HepG2 (cell line): ENCODE results near the gene PHKB. TPM values are rescaled to one million over a fixed set of nuclear protein-coding genes. Genes with fewer than 3 reads are reported as not detected.

ENCODE experiments used
- ATAC-seq: fragments of 200-7000 bp; cut with Tn5 transposase; 3 replicates; pipeline ENCODE4 v1.9.1; 2020; ENCODE audit warnings: mild to moderate bottlenecking, moderate library complexity
- BruUV-seq: library from RNA; stranded (reverse); fragments of 400-500 nt; replicated peaks from 2 replicates; lab custom pipeline; 2021; lab: Mats Ljungman, UMichigan
- CTCF ChIA-PET: fragments of 300-600 bp; formaldehyde crosslinking; extraction: SDS; loops from one replicate; lab custom pipeline; 2021; ENCODE audit warnings: low total read pairs, inconsistent platforms, low intra/inter-chr PET ratio; lab: Yijun Ruan, JAX
- POLR2A ChIA-PET: fragments of 350-600 bp; sonication (Branson Sonifier 250); formaldehyde crosslinking; loops from one replicate; lab custom pipeline; 2020; ENCODE audit warnings: antibody characterized with exemption, inconsistent platforms; lab: Yijun Ruan, JAX
- DNase-seq: peaks from one replicate; pipeline ENCODE4 v3.0.0-alpha.2; 2015; ENCODE audit warnings: low spot score
- FAIRE-seq: peaks from 3 replicates; lab custom pipeline; 2011; peaks lifted over from hg19 to GRCh38; lab: Jason Lieb, UNC
- H2AFZ ChIP-seq: one replicate; pipeline ENCODE4 v1.6.1; 2011; ENCODE audit warnings: low read length, inconsistent platforms
- H3K27ac ChIP-seq: fragments of 300-600 bp; 3 replicates; pipeline ENCODE4 v1.8.0; 2011; ENCODE audit warnings: mixed run types, mild to moderate bottlenecking, mixed read lengths, low read length, inconsistent platforms; ENCODE audit not compliant: insufficient read depth; ENCODE audit errors: extremely low read length
- H3K27me3 ChIP-seq, 2 experiments: fragments of 200-600 bp in 1 of 2; 2 replicates in 1 of 2; 3 replicates in 1 of 2; pipeline versions ENCODE4 v1.6.0 to v1.8.0; 2011; ENCODE audit warnings: low read length in 2 of 2, mild to moderate bottlenecking in 2 of 2, moderate library complexity in 2 of 2, inconsistent platforms in 1 of 2; ENCODE audit not compliant: insufficient read depth in 2 of 2, control insufficient read depth in 1 of 2
- H3K36me3 ChIP-seq, 2 experiments: fragments of 200-600 bp in 1 of 2; replicated peaks in 1 of 2; 2 replicates in 1 of 2; 3 replicates in 1 of 2; pipeline versions ENCODE4 v1.5.1 to v1.8.0; 2011; ENCODE audit warnings: low read length in 2 of 2, inconsistent platforms in 1 of 2; ENCODE audit not compliant: insufficient read depth in 2 of 2, control insufficient read depth in 1 of 2
- H3K4me1 ChIP-seq: 2 replicates; pipeline ENCODE4 v1.5.1; 2012; ENCODE audit warnings: low read length, inconsistent platforms; ENCODE audit not compliant: insufficient read depth
- H3K4me2 ChIP-seq: 2 replicates; pipeline ENCODE4 v1.6.0; 2011; ENCODE audit warnings: low read depth, low read length, inconsistent platforms
- H3K4me3 ChIP-seq, 3 experiments: fragments of 200-600 bp in 1 of 3; sonication (generic), shearing (Covaris generic) in 1 of 3; replicated peaks in 1 of 3; 2 replicates each; pipeline ENCODE4 v1.5.1; 2011 to 2016; ENCODE audit warnings: low read length in 3 of 3, inconsistent platforms in 2 of 3, low read depth in 2 of 3, mild to moderate bottlenecking in 2 of 3, control low read depth in 1 of 3, mixed read lengths in 1 of 3; ENCODE audit not compliant: insufficient read depth in 1 of 3
- H3K79me2 ChIP-seq: one replicate; pipeline ENCODE4 v1.6.1; 2011; ENCODE audit warnings: low read length, inconsistent platforms; ENCODE audit not compliant: insufficient read depth
- H3K9ac ChIP-seq: 2 replicates; pipeline ENCODE4 v1.6.0; 2011; ENCODE audit warnings: mild to moderate bottlenecking, low read depth, low read length, inconsistent platforms; ENCODE audit not compliant: insufficient read depth
- H3K9me3 ChIP-seq: 2 replicates; pipeline ENCODE4 v1.5.1; 2012; ENCODE audit warnings: mild to moderate bottlenecking, low read length
- H4K20me1 ChIP-seq: 2 replicates; pipeline ENCODE4 v1.6.0; 2011; ENCODE audit warnings: inconsistent platforms, mild to moderate bottlenecking, low read length, moderate library complexity; ENCODE audit not compliant: insufficient read depth
- ATF7-NPFF ChIP-seq: sonication (generic); formaldehyde crosslinking; IDR thresholded peaks from 2 replicates; pipeline ENCODE4 v1.8.1; 2023; ENCODE audit warnings: mild to moderate bottlenecking, low read depth, missing genetic modification reagents, moderate library complexity
- ZBTB33 ChIP-seq: sonication (generic); formaldehyde crosslinking; IDR thresholded peaks from 2 replicates; pipeline ENCODE4 v1.4.0; 2020; ENCODE audit warnings: missing genetic modification reagents
- ZBTB40 ChIP-seq, 2 experiments: fragments of 450-650 bp in 1 of 2; sonication (generic) in 1 of 2; formaldehyde crosslinking in 1 of 2; IDR thresholded peaks; 2 replicates each; pipeline versions ENCODE4 v1.6.1 to v1.8.0; 2016 to 2022; ENCODE audit warnings: antibody characterized with exemption in 1 of 2, mild to moderate bottlenecking in 1 of 2, missing genetic modification reagents in 1 of 2
- ZNF615 ChIP-seq: sonication (generic); formaldehyde crosslinking; IDR thresholded peaks from 2 replicates; pipeline ENCODE4 v1.5.0; 2020; ENCODE audit warnings: mild to moderate bottlenecking, missing genetic modification reagents, borderline replicate concordance
- WGBS: methylation state at CpG from one replicate; pipeline ENCODE4 v1.1.6; 2017; ENCODE audit warnings: low lambda C conversion rate; 5-methylcytosine and 5-hydroxymethylcytosine counted together
- in situ Hi-C: cut with HindIII; loops from 2 replicates; pipeline ENCODE4 v1.10.0; 2017; ENCODE audit warnings: low pct_unique_long_range_greater_than_20kb; ENCODE audit not compliant: extremely low pct_ligation_motif_present
- intact Hi-C: fragments of 100-400 bp; cut with micrococcal nuclease; formaldehyde crosslinking; loops from one replicate; pipeline ENCODE4 v1.10.0; 2022; ENCODE audit not compliant: unreplicated experiment
- polyA plus RNA-seq, 8 experiments: library from polyadenylated mRNA; depleted of rRNA in 3 of 8; stranded (reverse) in 7 of 8; unstranded in 1 of 8; fragments of >200 nt; fragmentation: Illumina TruSeq in 4 of 8; extraction: Trizol in 4 of 8; gene quantifications; 2 replicates each; pipeline versions ENCODE4 v1.2.1 to v1.2.3, GENCODE V29; 2011 to 2016; ENCODE audit warnings: low read depth in 4 of 8, missing spikeins in 1 of 8, mixed read lengths in 1 of 8; ENCODE audit not compliant: insufficient read depth in 1 of 8
- total RNA-seq, 5 experiments: library from RNA; depleted of rRNA; stranded (reverse); fragments of >200 nt; fragmentation: Illumina TruSeq; extraction: Trizol; gene quantifications; 2 replicates each; pipeline ENCODE4 v1.2.3, GENCODE V29; 2016; ENCODE audit warnings: low read depth in 1 of 5

Gene PHKB
- total and polyA plus RNA-seq, 2 of the 13 experiments (the other 11 are each of a cell fraction or from before 2014, with no cell fraction given), result 66.0 to 80.8 TPM

GRCh38 chr16:47503936-47504335 is 42.8 kb downstream of the PHKB start (continued):
- TF ChIP-seq ZBTB40 (IDR thresholded peaks at IDR 0.05), result no peak
- TF ChIP-seq ZBTB40 (CRISPR knock-in tag; IDR thresholded peaks at IDR 0.05), result no peak

- CTCF ChIA-PET, result no interaction called here
- in situ Hi-C loops, result no loop called here
- POLR2A ChIA-PET, result no interaction called here
- H4K20me1 ChIP-seq, result no peaks in the 10 kb centered on the region
- no peak for DNase-seq
- no peak for ATAC-seq
- peaks cover 19% of the 10 kb centered on the region for H3K4me1 ChIP-seq
- TF ChIP-seq ZNF615 (CRISPR knock-in tag), result no peak
- peak; percentile 48; the same call in 1 of the 2 replicates for TF ChIP-seq ZBTB33 (CRISPR knock-in tag)
- TF ChIP-seq ATF7-NPFF (CRISPR knock-in tag), result no peak
- TF ChIP-seq, all 625 proteins: peak for 1
- H3K9me3 ChIP-seq, result no peaks in the 10 kb centered on the region
- BruUV-seq, result no TSS peak
- no peaks in the 10 kb centered on the region for H3K79me2 ChIP-seq
- H3K4me2 ChIP-seq, result no peak overlapping the region
- no peak for FAIRE-seq
- peaks cover 10 to 32% of the 10 kb centered on the region in 2 experiments for H3K36me3 ChIP-seq
- H3K27me3 ChIP-seq, result no peaks in the 10 kb centered on the region
- 97% methylated on average over 7 of the region's 7 CpGs for WGBS
- H2AFZ ChIP-seq, result no peak overlapping the region
- no peak overlapping the region for H3K4me3 ChIP-seq
- no peak overlapping the region for H3K27ac ChIP-seq
- H3K9ac ChIP-seq, result no peak overlapping the region
- intact Hi-C loops, result no loop called here
Measured at GRCh38 chr16:47504599-47504998, 43.5 kb downstream of the PHKB start.
